Measurements from ENCODE around the gene FAM117B. TPM values are rescaled to one million over a fixed set of nuclear protein-coding genes. Genes with fewer than 3 reads are reported as not detected.

The FAM117B gene
- total and polyA plus RNA-seq, 2 of the 8 experiments (the other 6 are each of a cell fraction or from before 2014, with no cell fraction given), result 3.9 to 22.6 TPM

DNA sequence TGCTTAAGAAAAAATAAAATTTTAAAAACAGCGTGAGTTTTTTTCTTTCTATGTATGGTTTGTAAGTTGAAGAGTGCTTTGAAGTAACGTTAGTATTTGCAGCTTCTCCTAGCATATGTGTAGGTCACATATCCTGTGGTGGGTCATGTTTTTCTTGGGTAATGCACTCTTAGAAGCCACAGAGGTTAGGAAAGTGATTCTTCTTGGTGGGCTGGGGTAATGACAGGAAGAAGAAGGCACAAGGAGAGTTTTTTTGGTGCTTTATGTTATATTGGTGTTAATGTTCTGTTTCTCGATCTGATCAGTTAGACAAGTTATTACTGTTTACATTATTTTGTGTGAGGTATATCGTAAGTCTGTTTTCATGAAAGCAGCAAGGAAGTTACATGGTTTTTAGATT is 127.8 kb downstream of the FAM117B start:
- no peak overlapping the region for H3K18ac ChIP-seq (ENCODE audit: extremely low read depth, low read length)
- H2BK20ac ChIP-seq (ENCODE audit: low read length), result no peak overlapping the region
- no peaks in the 10 kb centered on the region for H3K79me2 ChIP-seq (ENCODE audit: control insufficient read depth in 1 of 2, insufficient read depth in 2 of 2, low read length in 2 of 2)
- H2BK12ac ChIP-seq (ENCODE audit: low read depth, low read length), result no peak overlapping the region
- H2AFZ ChIP-seq (ENCODE audit: low read length), result no peak overlapping the region
- no peak overlapping the region for H2BK120ac ChIP-seq (replicated peaks; ENCODE audit: low read depth, low read length)
- no peak overlapping the region for H4K5ac ChIP-seq (ENCODE audit: insufficient read length, low read depth, low read length)
- no peak overlapping the region for H3K4me3 ChIP-seq (ENCODE audit: extremely low read depth in 1 of 4, insufficient read depth in 2 of 4, low read depth in 3 of 4, low read length in 4 of 4)
- H3K36me3 ChIP-seq (ENCODE audit: control insufficient read depth in 2 of 4, insufficient read depth in 4 of 4, low read length in 3 of 4), result peaks cover 0 to 25% (median 3%) of the 10 kb centered on the region in 4 experiments; a peak in 5 of 8 replicates
- H3K4me1 ChIP-seq (replicated peaks in 1 of 4; ENCODE audit: control insufficient read depth in 3 of 4, insufficient read depth in 4 of 4, low read length in 3 of 4), result no peaks in the 10 kb centered on the region
- no peak overlapping the region for H4K8ac ChIP-seq (ENCODE audit: extremely low read depth, insufficient read depth, low read length)
- no peaks in the 10 kb centered on the region for H3K9me3 ChIP-seq (ENCODE audit: insufficient read depth in 2 of 2, low read depth in 1 of 2, low read length in 1 of 2)
- H3K27me3 ChIP-seq (replicated peaks in 1 of 4; ENCODE audit: control insufficient read depth in 3 of 4, extremely low read depth in 1 of 4, insufficient read depth in 3 of 4, low read length in 3 of 4), result no peaks in the 10 kb centered on the region
- no peak overlapping the region for H3K4ac ChIP-seq (replicated peaks; ENCODE audit: insufficient read length, low read depth, low read length)
- no peak for FAIRE-seq
- H4K20me1 ChIP-seq (replicated peaks in 1 of 2; ENCODE audit: control insufficient read depth in 1 of 2, insufficient read depth in 2 of 2, low read length in 2 of 2), result no peaks in the 10 kb centered on the region
- H3K27ac ChIP-seq (ENCODE audit: low read depth, low read length), result no peak overlapping the region
- POLR2A ChIA-PET (ENCODE audit: partially characterized antibody), result no interaction called here
- no peak overlapping the region for H3K14ac ChIP-seq (ENCODE audit: insufficient read length)
- H4K91ac ChIP-seq (replicated peaks; ENCODE audit: insufficient read length, low read length), result no peak overlapping the region
- H3K23me2 ChIP-seq (ENCODE audit: low read depth, low read length), result no peaks in the 10 kb centered on the region
- H2BK15ac ChIP-seq (ENCODE audit: low read length), result no peak overlapping the region
- no peaks in the 10 kb centered on the region for H3K79me1 ChIP-seq (ENCODE audit: low read depth, low read length)
- CTCF ChIA-PET (ENCODE audit: partially characterized antibody), result interaction anchor here (1.5 kb wide), 1 partner anchor 174 kb away, joined by 6 read pairs; no protein-coding TSS in a partner anchor
- DNase-seq (ENCODE audit: low read depth in 1 of 2, low spot score in 2 of 2), result no peak
- H3K23ac ChIP-seq (ENCODE audit: insufficient read length), result no peak overlapping the region
- WGBS, 2 experiments (ENCODE audit: extremely low coverage in 1 of 2, insufficient coverage in 1 of 2, insufficient read length in 1 of 2, insufficient replicate concordance in 2 of 2, low coverage in 1 of 2, low lambda C conversion rate in 2 of 2, missing lambda C conversion rate in 1 of 2), result 68% methylated on average over 4 of the region's 4 CpGs; no CpG with 5 or more reads in 1 of the 2 experiments
- H3K4me2 ChIP-seq (ENCODE audit: insufficient read depth in 1 of 2, low read depth in 2 of 2, low read length in 2 of 2), result no peak overlapping the region
- no peak overlapping the region for H2BK5ac ChIP-seq (ENCODE audit: low read depth, low read length)
- H3K9ac ChIP-seq (replicated peaks in 1 of 4; ENCODE audit: extremely low read depth in 1 of 4, low read depth in 3 of 4, low read length in 3 of 4), result no peak overlapping the region
- H2AK5ac ChIP-seq (ENCODE audit: low read depth, low read length), result no peak overlapping the region
- no peak overlapping the region for H3K56ac ChIP-seq (replicated peaks; ENCODE audit: insufficient read length, low read depth, low read length)
- TF ChIP-seq SIN3A (conservative IDR thresholded peaks at IDR 0.05 in 1 of 2, IDR thresholded peaks at IDR 0.05 in 1 of 2; ENCODE audit: low read depth in 1 of 2, low read length in 2 of 2) (no peak), CTBP2 (IDR thresholded peaks at IDR 0.05; ENCODE audit: borderline replicate concordance, insufficient read depth, insufficient read length, low read length) (no peak), CHD1 (IDR thresholded peaks at IDR 0.05; ENCODE audit: low read depth, low read length) (no peak), SIX5 (IDR thresholded peaks at IDR 0.05; ENCODE audit: low read depth, low read length) (no peak), HDAC2 (IDR thresholded peaks at IDR 0.05; ENCODE audit: borderline replicate concordance in 1 of 2, low read depth in 2 of 2, low read length in 2 of 2) (no peak), ZNF274 (IDR thresholded peaks at IDR 0.05; ENCODE audit: borderline replicate concordance, extremely low read depth, low read length) (no peak), JUN (IDR thresholded peaks at IDR 0.05; ENCODE audit: low read depth, low read length) (no peak), BACH1 (IDR thresholded peaks at IDR 0.05; ENCODE audit: low read length) (no peak)
- TF ChIP-seq, protein P1, sequence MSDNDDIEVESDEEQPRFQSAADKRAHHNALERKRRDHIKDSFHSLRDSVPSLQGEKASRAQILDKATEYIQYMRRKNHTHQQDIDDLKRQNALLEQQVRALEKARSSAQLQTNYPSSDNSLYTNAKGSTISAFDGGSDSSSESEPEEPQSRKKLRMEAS (IDR thresholded peaks at IDR 0.05), result no peak
- TF ChIP-seq, protein P2, sequence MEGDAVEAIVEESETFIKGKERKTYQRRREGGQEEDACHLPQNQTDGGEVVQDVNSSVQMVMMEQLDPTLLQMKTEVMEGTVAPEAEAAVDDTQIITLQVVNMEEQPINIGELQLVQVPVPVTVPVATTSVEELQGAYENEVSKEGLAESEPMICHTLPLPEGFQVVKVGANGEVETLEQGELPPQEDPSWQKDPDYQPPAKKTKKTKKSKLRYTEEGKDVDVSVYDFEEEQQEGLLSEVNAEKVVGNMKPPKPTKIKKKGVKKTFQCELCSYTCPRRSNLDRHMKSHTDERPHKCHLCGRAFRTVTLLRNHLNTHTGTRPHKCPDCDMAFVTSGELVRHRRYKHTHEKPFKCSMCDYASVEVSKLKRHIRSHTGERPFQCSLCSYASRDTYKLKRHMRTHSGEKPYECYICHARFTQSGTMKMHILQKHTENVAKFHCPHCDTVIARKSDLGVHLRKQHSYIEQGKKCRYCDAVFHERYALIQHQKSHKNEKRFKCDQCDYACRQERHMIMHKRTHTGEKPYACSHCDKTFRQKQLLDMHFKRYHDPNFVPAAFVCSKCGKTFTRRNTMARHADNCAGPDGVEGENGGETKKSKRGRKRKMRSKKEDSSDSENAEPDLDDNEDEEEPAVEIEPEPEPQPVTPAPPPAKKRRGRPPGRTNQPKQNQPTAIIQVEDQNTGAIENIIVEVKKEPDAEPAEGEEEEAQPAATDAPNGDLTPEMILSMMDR (IDR thresholded peaks at IDR 0.05; ENCODE audit: control extremely low read depth in 1 of 3, insufficient read depth in 1 of 3, low read depth in 1 of 3, low read length in 3 of 3), result no peak

All from H1 (cell line).